ENCODE data around the gene ALMS1.

- TF ChIP-seq CTCF (IDR thresholded peaks at IDR 0.05; ENCODE audit: low read depth, low read length, poor library complexity, severe bottlenecking): no peak
- no peak for TF ChIP-seq EZH2phosphoT487 (IDR thresholded peaks at IDR 0.05; ENCODE audit: borderline replicate concordance, low read length)
Observed at GRCh38 chr2:73601780-73602179, 216.1 kb downstream of the ALMS1 start.

All from DOHH2 (cell line).